Measurements from ENCODE around the gene TSFM. TPM values are rescaled to one million over a fixed set of nuclear protein-coding genes. Genes with fewer than 3 reads are reported as not detected.

TSFM gene
- total and polyA plus RNA-seq, 2 of the 13 experiments (the other 11 are each of a cell fraction or from before 2014, with no cell fraction given): 29.8 to 68.3 TPM

- TF ChIP-seq JUNB (CRISPR knock-in tag; IDR thresholded peaks at IDR 0.05; ENCODE audit: borderline replicate concordance) (no peak), ZEB1 (IDR thresholded peaks at IDR 0.05; ENCODE audit: insufficient replicate concordance, low read depth) (no peak), PCBP1 (IDR thresholded peaks at IDR 0.05; ENCODE audit: borderline replicate concordance, low read depth, low read length) (peak; percentile 77; the same call in 1 of the 2 replicates), STAG1 (CRISPR knock-in tag; IDR thresholded peaks at IDR 0.05) (no peak), SNRNP70 (IDR thresholded peaks at IDR 0.05; ENCODE audit: low read depth, low read length) (no peak), SNAPC4 (CRISPR knock-in tag; IDR thresholded peaks at IDR 0.05) (no peak), BORCS8-MEF2B (CRISPR knock-in tag; IDR thresholded peaks at IDR 0.05) (peak; percentile 59; the same call in 1 of the 2 replicates), HBP1 (CRISPR knock-in tag; IDR thresholded peaks at IDR 0.05; ENCODE audit: low read depth) (0 out of 2 replicates have a peak, but pooled peaks have one; percentile 9), ZNF572 (CRISPR knock-in tag; IDR thresholded peaks at IDR 0.05) (no peak), ZNF282 (IDR thresholded peaks at IDR 0.05; ENCODE audit: partially characterized antibody) (no peak)
- TF ChIP-seq, protein P1, sequence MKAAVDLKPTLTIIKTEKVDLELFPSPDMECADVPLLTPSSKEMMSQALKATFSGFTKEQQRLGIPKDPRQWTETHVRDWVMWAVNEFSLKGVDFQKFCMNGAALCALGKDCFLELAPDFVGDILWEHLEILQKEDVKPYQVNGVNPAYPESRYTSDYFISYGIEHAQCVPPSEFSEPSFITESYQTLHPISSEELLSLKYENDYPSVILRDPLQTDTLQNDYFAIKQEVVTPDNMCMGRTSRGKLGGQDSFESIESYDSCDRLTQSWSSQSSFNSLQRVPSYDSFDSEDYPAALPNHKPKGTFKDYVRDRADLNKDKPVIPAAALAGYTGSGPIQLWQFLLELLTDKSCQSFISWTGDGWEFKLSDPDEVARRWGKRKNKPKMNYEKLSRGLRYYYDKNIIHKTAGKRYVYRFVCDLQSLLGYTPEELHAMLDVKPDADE (CRISPR knock-in tag; IDR thresholded peaks at IDR 0.05): peak; percentile 44; the same call in 1 of the 2 replicates
- TF ChIP-seq, protein P2, sequence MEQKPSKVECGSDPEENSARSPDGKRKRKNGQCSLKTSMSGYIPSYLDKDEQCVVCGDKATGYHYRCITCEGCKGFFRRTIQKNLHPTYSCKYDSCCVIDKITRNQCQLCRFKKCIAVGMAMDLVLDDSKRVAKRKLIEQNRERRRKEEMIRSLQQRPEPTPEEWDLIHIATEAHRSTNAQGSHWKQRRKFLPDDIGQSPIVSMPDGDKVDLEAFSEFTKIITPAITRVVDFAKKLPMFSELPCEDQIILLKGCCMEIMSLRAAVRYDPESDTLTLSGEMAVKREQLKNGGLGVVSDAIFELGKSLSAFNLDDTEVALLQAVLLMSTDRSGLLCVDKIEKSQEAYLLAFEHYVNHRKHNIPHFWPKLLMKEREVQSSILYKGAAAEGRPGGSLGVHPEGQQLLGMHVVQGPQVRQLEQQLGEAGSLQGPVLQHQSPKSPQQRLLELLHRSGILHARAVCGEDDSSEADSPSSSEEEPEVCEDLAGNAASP (CRISPR knock-in tag; IDR thresholded peaks at IDR 0.05; ENCODE audit: borderline replicate concordance): peak; percentile 72
- TF ChIP-seq, protein P3, sequence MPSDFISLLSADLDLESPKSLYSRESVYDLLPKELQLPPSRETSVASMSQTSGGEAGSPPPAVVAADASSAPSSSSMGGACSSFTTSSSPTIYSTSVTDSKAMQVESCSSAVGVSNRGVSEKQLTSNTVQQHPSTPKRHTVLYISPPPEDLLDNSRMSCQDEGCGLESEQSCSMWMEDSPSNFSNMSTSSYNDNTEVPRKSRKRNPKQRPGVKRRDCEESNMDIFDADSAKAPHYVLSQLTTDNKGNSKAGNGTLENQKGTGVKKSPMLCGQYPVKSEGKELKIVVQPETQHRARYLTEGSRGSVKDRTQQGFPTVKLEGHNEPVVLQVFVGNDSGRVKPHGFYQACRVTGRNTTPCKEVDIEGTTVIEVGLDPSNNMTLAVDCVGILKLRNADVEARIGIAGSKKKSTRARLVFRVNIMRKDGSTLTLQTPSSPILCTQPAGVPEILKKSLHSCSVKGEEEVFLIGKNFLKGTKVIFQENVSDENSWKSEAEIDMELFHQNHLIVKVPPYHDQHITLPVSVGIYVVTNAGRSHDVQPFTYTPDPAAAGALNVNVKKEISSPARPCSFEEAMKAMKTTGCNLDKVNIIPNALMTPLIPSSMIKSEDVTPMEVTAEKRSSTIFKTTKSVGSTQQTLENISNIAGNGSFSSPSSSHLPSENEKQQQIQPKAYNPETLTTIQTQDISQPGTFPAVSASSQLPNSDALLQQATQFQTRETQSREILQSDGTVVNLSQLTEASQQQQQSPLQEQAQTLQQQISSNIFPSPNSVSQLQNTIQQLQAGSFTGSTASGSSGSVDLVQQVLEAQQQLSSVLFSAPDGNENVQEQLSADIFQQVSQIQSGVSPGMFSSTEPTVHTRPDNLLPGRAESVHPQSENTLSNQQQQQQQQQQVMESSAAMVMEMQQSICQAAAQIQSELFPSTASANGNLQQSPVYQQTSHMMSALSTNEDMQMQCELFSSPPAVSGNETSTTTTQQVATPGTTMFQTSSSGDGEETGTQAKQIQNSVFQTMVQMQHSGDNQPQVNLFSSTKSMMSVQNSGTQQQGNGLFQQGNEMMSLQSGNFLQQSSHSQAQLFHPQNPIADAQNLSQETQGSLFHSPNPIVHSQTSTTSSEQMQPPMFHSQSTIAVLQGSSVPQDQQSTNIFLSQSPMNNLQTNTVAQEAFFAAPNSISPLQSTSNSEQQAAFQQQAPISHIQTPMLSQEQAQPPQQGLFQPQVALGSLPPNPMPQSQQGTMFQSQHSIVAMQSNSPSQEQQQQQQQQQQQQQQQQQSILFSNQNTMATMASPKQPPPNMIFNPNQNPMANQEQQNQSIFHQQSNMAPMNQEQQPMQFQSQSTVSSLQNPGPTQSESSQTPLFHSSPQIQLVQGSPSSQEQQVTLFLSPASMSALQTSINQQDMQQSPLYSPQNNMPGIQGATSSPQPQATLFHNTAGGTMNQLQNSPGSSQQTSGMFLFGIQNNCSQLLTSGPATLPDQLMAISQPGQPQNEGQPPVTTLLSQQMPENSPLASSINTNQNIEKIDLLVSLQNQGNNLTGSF (CRISPR knock-in tag; IDR thresholded peaks at IDR 0.05): no peak
Observed at GRCh38 chr12:57845478-57846284, 63.1 kb downstream of the TSFM start (continued).
